ENCODE results near the gene GPM6B.
A peak's percentile ranks its signal among the peaks of the same experiment; 100 is the strongest.

The GPM6B gene

GRCh38 chrX:13826770-13827169, 9.9 kb upstream of the GPM6B start:
- no peak for DNase-seq (ENCODE audit: low read depth)
- no peak overlapping the region for H3K4me3 ChIP-seq (ENCODE audit: low read depth, low read length)

DNA sequence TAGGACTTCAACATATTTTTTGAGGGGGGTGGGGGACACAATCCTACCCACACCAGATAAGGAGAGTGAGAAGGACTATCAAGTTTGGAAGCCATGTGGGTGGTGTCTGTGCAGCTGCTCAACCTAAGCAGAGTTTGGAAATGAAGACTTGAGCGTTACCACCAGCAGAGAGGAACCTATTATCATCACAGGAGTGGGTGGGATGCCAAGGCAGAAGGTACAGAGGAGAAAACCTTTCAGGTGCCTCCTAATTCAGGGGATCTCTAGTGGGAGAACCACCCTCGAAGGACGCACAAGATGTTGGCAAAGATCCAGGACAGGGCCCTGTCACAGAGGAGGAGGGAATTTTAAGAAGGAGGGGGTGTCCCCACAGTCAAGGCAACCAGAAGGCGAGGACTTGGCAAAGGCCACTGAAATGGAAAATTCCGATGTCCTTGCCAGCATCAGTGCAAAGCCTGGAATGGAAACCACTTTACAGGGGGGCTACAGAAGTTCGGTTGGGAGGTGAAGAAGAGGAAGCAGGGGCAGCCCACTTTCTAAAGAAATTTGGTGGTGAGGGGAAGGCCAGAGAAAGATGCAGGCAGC, 8.4 kb upstream of the GPM6B start:
- no peak for DNase-seq (ENCODE audit: low read depth)

GRCh38 chrX:13824746-13825145, 7.9 kb upstream of the GPM6B start:
- DNase-seq (ENCODE audit: low read depth): no peak
- H3K4me3 ChIP-seq (ENCODE audit: low read depth, low read length): no peak overlapping the region

More for the DNA sequence above, 8.4 kb upstream of the GPM6B start:
- H3K4me3 ChIP-seq (ENCODE audit: low read depth, low read length): no peak overlapping the region

- no peak overlapping the region for H3K4me3 ChIP-seq (ENCODE audit: low read depth, low read length)
- DNase-seq (ENCODE audit: low read depth): no peak
Measured at GRCh38 chrX:13821738-13822137, 4.8 kb upstream of the GPM6B start.

- DNase-seq (ENCODE audit: low read depth): no peak
- H3K4me3 ChIP-seq (ENCODE audit: low read depth, low read length): no peak overlapping the region
Measured at GRCh38 chrX:13816176-13816575, 717 bp downstream of the GPM6B start.

- no peak overlapping the region for H3K4me3 ChIP-seq (ENCODE audit: low read depth, low read length)
Measured at GRCh38 chrX:13815664-13816063, 1.2 kb downstream of the GPM6B start.

GRCh38 chrX:13808865-13809264, 8.0 kb downstream of the GPM6B start:
- H3K4me3 ChIP-seq (ENCODE audit: low read depth, low read length): no peak overlapping the region
- DNase-seq (ENCODE audit: low read depth): no peak

More at GRCh38 chrX:13815664-13816063, 1.2 kb downstream of the GPM6B start:
- no peak for DNase-seq (ENCODE audit: low read depth)

- DNase-seq (ENCODE audit: low read depth): no peak
- H3K4me3 ChIP-seq (ENCODE audit: low read depth, low read length): no peak overlapping the region
Measured at GRCh38 chrX:13808293-13808692, 8.6 kb downstream of the GPM6B start.

GRCh38 chrX:13805241-13805640, 11.7 kb downstream of the GPM6B start:
- H3K4me3 ChIP-seq (ENCODE audit: low read depth, low read length): no peak overlapping the region
- DNase-seq (ENCODE audit: low read depth): no peak

GRCh38 chrX:13803116-13803515, 13.8 kb downstream of the GPM6B start:
- no peak overlapping the region for H3K4me3 ChIP-seq (ENCODE audit: low read depth, low read length)
- DNase-seq (ENCODE audit: low read depth): no peak

GRCh38 chrX:13798184-13798583, 18.7 kb downstream of the GPM6B start:
- no peak for DNase-seq (ENCODE audit: low read depth)
- H3K4me3 ChIP-seq (ENCODE audit: low read depth, low read length): no peak overlapping the region

DNA sequence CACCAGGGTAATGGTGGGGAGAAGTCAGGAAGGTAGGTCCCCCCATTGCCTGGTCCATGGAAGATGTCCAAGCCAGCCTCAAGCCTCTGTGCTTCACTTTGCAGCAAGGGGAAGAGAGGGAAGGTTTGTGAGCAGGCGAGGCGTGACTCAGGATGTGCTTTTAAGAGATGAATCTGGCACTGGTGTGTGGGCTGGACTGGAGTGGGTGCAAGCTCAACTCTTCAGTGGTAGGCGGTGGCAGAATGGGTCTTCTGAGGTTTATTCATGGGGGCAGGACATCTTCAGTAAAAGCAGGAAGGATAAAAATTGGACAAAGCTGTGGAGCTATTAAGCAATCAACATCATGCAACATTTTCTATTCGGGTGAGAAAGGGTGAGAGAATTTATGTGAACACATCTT, 19.4 kb downstream of the GPM6B start:
- no peak for DNase-seq (ENCODE audit: low read depth)
- no peak overlapping the region for H3K4me3 ChIP-seq (ENCODE audit: low read depth, low read length)

DNA sequence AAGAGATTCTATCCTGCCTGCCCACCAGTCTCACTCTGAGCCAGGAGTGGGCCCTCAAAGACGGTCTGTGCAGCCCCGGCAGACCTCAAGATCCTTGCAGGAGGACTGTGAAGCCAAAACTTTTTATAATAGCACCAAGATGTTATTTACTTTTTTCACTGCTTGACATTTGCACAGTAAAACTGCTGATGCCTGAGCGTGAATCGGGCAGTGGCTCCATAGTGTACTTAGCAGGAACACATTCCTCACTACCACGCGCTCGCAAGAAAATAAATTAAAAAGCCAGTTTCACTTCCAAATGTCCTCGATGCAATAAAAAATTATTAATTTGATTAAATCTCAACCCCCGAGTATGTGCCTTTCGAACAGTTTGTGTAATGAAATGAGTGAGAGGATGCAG, 22.5 kb downstream of the GPM6B start:
- H3K4me3 ChIP-seq (ENCODE audit: low read depth, low read length): no peak overlapping the region
- no peak for DNase-seq (ENCODE audit: low read depth)

DNA sequence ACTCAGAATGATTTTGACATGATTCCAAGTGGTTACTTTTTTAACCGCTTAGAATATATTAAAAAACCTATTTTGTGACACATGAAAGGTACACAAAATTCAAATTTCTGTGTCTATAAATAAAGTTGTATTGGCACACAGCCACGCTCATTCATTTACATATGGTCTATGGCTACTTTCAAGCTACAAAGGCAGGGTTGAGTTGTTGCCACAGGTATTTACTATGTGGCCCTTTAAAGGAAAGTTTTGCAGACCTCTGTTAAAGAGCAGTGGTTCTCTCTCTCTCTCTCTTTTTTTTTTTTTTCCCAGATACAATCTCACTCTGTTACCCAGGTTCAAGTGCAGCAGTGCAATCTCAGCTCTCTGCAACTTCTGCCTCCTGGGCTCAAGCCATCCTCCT, 23.0 kb downstream of the GPM6B start:
- no peak for DNase-seq (ENCODE audit: low read depth)
- no peak overlapping the region for H3K4me3 ChIP-seq (ENCODE audit: low read depth, low read length)

DNA sequence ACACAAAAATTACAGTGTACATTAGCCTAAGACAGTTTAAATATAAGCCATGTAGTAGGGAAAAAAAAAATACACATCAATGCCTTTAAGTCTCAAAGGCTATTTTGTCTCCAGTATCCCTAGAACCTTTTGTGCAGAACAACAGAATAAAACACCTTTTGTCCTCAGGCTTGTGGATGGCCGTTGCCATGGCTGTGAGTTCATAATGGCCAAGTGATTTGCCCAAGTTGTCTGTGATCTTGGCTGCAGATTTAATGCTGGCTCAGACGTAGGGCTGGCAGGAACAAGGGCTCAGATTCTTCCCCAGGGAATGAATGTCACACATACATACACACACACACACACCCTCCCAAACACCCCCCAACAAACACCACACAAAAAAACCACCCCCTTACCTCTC, 25.3 kb downstream of the GPM6B start:
- no peak overlapping the region for H3K4me3 ChIP-seq (ENCODE audit: low read depth, low read length)
- DNase-seq (ENCODE audit: low read depth): no peak

DNA sequence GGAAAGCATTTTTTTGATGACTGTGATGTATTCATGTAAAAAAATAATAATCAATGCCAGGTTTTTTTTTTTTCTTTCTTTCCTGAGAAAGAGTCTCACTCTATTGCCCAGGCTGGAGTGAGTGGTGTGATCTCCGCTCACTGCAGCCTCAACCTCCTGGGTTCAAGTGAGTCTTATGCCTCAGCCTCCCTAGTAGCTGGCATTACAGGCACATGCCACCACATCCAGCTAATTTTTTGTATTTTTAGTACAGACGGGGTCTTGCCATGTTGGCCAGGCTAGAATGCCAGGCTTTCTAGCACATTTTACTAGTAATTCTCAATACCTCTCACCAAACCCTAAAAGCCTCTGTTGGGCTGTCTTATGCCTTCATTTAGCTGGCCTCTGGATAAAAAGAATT, 25.7 kb downstream of the GPM6B start:
- DNase-seq (ENCODE audit: low read depth): no peak
- H3K4me3 ChIP-seq (ENCODE audit: low read depth, low read length): no peak overlapping the region

DNA sequence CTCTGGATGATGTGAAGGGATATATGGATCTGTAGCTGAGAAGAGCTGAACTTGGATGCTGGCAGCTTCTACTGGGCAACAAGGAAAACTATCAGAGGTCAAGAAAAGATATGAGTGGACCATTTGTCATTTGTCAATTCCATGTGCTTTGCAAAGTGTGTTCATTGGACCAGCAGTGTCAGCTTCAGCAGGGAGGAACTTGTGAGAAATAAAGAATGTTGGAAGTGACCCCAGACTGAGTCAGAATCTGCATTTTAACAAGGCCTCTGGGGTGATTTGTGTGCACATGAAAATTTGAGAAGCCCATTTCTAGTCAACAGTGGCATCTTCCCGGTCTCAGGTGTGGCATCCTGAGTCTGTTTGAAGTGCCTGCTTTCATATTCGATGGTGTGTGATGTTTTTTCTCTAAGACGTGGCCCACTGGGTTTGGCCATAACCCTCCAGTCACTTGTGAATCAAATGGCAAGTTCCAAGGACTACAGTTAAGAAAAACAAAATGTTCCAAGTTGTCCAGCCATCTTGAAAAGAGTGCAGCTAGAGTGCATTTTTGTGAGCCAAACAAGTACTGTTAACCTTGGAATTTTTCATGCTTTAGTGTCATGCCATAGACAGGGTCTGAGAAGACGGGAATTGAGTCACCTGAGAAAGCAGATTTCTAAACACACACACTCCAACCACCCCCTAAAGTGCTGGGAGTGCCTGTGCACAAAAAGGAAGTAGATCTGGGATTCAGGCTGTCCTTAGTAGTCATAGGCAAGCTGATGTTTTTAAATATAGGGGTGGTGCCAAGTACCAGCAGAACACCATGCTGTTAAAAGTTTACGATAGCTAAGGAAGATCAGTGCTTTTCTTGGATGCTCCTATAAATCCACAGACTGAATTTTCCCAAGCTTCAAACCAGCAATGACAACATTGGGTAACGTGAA, 26.4 kb downstream of the GPM6B start:
- peak; percentile 21 for DNase-seq (ENCODE audit: low read depth)
- H3K4me3 ChIP-seq (ENCODE audit: low read depth, low read length): no peak overlapping the region

DNA sequence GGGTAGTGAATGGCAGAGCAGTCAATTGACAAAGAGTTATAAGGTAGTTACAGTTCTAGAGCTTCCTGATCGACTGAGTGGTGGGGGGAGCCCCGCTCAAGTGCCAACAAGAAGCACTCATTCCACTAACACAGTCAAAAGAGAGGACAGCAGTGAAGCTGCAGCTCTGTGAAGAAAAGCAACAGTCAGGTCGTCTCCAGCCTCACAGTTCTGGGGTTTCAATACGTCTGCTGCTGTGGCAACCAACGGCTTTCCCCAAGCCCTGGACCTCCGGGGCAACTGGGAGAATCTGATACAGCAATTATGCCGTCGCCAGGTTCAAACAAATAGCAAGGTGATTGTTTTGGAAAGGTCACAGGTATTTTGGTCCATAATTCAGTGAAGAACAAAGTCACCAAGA, 30.8 kb downstream of the GPM6B start:
- DNase-seq (ENCODE audit: low read depth): no peak
- no peak overlapping the region for H3K4me3 ChIP-seq (ENCODE audit: low read depth, low read length)

- no peak overlapping the region for H3K4me3 ChIP-seq (ENCODE audit: low read depth, low read length)
- DNase-seq (ENCODE audit: low read depth): no peak
Measured at GRCh38 chrX:13780868-13781427, 35.9 kb downstream of the GPM6B start.

DNA sequence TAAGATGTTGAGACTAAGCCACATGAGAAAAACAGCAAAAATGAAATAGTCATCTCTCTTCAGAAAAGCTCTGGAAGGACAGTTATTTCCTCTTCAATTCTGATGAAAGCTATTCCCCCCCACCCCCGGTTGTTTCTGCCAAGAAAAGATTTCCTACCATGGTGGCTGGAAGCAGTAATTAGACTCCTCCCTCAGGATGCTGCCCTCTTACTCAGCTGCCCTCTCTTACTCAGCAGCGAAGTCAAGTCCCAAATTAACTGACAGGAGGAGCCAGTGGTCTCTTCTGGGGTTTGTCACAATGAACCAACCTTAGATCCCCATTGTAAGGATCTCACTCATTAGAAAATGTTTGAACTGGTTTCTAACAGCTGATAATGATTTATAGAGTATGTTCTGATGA, 38.0 kb downstream of the GPM6B start:
- DNase-seq (ENCODE audit: low read depth): no peak
- no peak overlapping the region for H3K4me3 ChIP-seq (ENCODE audit: low read depth, low read length)

DNA sequence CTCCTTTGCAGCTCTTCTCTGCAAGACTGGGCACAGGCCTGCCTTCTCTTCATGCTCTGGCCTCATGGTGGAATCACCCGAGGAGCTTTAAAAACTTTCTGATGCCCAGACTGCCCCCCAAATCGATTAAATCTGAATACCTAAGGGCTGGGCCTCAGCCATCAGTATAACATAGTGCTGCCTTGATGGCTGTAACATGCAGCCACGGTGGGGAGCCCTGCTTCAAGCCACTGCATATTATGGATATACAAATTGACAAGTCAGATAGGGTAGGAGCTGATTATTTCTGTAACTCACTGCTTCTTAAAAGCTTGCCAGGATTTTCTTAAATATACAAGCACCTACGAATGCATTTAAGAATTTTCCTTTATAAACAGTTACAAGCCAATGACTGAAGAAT, 40.5 kb downstream of the GPM6B start:
- H3K4me3 ChIP-seq (ENCODE audit: low read depth, low read length): no peak overlapping the region
- no peak for DNase-seq (ENCODE audit: low read depth)
